IPS-NIHi7 (cell line): ENCODE data around the gene GABBR1.

Experiments used
- DNase-seq: peaks from one replicate; pipeline ENCODE4 v3.0.0; 2012; ENCODE audit warnings: mixed read lengths; ENCODE audit errors: extremely low spot score

Gene GABBR1

DNA sequence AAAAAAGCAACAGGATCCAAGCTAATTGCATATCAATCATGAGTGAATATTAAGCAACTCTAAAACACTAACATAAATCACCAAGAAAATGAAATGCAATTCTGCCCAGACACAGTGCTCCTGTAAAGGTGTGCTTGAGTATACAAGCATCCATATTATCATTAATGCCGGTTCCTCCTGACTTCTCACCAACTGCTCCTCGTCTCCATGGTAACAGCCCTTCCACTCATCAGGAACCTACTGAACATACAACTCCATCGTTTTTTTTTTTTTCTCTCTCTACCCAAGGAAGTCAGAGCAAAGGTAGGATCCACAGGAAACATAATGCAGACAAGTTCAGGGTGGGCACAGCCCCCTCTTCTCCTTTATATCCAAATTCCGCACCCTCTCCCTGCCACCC, 12.4 kb downstream of the GABBR1 start:
- no peak for DNase-seq

DNA sequence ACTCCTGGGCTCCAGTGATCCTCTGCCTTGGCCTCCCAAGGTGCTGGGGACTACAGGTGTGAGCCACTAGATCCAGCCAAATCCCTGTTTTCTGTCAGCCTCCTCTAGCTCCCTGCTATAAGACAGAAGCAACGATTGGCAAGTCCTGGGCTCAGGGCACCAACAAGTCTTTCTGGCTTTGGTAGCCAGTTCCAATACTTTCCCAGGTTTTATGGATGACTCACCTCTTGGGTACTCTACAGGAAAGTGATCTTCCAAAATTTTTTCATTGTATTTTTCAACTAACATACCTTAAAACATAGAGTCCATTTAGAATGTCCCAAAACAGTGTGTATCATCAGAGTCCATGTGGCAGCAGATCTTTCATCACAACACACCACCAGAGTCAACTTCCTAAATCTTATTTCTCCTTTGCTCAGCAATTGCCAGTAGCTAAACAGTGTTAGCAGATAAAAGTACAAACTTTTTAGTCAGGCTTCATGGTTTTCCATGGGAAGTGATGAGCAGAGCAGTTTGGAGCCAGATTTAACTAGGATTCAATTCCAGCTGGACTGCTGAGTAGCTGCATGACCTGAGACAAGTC, 13.3 kb downstream of the GABBR1 start:
- no peak for DNase-seq

DNA sequence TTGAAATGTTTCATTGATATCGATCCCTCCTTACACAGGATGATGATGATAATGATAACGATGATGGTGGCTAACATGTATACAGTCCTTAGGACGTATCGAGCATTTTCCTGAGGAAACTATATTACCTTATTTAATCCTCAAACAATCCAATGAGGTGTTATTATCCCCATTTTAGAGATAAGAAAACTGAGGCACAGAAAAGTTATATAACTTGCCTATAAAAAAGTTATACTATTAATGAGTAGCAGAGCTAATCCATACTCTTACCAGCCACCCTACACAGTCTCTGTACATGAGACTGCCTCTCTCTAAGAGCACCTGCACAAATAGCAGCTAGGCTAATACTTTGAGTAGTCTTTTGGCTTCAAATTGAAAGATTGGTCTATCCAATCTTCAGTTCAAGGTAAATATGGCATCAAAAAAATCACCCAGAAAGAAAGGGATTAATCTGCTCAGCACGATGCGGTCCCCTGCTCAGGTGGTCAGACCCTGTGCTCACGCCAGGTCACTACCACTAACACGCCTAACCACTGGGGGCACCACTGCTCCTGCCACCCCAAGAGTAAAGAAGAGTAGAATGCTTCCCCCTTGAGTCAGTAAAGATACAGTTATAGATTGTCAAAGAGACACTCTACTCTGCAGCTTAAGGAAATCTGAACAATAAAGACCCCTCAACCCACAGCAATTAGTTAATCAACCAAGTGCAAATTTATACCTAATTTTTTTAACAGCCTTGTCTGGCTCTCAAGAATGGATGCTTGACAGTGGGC, 15.0 kb downstream of the GABBR1 start:
- DNase-seq, result peak; percentile 74

DNA sequence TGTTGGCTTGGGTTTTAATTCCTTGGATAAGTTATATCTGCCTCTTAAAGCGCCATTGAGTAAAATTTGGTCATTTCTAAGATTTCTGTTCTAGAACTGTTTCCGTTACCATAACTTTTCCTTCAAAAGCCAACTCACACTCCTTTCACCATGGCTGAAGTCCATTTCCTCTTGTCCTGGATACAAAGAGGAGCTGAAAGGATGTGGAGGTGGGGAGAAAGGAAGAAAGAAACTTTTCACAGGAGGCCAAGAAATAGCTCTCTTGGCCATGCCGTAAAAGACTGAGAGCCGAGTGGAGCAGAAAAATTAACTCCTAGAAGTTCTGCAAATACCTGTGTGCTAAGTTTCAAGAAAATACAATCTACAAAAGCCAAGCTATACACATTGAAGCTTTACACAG, 21.6 kb downstream of the GABBR1 start:
- no peak for DNase-seq

DNA sequence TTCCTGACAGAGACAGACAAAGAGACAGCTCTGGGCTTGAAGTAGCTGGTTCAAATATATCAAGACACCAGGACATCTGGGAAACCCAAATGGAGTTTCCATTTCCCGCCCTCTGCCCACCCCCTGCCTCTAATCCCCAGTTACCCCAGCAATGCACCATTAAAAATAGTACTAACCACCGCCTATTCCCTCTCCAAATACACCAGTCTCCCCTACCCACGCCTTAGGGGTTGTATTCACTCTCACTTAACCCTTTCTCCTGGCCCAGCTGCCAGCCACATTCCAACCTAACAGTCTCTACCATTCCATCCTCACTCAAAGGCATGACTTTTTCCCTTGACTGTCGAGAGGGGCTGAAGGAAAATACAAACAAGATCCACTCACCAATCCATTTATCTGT, 22.4 kb downstream of the GABBR1 start:
- no peak for DNase-seq

DNA sequence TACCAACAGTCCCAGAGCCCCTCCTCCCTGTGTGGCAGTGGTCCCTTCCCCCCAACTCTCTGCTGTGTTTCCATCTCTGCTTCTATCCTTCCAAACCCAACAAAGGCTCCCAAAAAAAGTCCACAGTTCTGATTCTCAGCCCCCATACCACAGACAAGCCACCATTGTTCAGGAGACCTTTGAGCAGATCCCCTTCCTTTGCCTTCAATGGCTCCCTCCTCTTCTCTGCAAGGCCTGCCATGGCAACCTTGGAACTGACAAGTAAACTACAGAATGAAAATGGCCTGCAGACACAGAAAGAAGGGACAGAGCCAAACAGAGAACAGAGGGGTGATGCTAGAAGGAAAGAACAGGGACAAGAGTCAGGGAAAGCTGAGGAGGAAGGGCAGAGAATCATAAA, 24.9 kb downstream of the GABBR1 start:
- DNase-seq, result no peak

DNA sequence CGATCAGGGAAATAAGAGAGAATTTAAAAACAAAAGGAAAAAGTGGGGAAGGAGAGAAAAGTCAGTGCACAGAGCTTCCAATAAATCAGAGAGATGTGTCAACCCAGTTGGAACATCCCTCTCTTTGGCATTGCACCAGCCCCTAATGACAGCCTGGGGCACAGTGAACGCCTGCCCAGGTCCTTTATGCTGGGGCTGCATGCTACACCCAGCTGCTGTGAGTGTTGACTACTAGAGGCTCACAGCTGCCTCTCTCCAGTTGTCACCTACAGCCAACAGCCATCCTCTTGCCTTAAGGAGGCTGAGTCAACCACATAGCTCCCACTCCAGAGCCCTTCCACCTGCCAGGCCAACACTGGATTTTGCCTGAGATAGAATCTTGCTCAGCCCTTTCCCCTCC, 29.1 kb downstream of the GABBR1 start:
- DNase-seq, result no peak

DNA sequence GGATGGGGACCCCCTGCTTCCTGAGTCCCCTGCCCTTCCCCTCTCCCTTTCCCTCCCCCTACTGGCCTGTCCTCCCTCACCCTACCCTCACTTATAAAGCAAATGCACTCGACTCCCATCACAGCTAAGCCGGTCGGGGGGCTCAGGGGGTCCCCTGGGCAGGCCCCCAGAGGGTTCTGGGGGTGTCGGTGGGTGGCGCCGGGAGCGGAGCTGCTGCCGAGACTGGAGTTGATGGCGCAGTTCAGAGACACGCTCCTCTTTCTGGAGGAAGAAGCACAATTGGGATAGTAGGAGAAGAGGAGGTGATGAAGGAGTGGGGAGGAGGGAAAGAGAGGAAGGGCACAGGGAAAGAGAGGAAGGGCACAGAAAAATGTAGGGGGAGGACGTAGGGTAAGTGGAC, 29.5 kb downstream of the GABBR1 start:
- no peak for DNase-seq

DNA sequence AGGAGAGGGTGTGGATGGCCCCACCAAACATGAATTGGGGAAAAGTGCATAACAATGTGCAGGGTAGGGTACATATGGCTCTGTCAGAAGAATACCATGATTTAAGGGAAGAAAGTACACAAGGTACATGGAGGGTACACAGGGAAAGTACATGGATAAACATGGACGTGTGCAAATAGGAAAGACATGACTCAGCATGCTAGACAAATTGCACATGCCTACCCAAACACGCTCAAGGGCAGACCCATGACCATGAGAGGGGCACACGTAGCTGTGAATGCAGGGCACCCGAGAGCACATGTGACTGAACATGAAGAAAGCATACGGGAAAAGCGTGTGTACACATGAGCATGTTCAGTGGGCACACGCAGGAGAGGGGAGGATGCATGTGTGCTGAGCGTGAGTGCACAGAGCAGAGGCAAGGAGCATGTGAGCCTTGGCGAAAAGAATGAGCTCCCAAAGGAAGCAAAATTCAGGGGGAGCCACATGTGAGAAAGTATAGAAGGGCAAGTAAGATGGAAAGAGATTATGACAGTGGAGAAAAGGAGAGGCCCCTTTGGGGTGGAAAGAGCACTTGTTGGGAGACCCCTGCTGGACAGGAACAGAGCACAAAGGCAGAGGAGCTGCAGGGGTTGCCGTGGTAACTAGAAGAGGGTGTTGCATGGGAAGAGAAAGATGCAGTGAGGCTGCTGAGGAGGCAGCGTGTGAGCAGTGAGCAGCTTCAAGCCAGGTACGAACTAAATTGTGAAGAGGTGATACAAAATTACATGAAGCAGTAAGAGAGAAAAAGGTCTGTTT, 30.2 kb downstream of the GABBR1 start:
- DNase-seq, result peak; percentile 83

DNA sequence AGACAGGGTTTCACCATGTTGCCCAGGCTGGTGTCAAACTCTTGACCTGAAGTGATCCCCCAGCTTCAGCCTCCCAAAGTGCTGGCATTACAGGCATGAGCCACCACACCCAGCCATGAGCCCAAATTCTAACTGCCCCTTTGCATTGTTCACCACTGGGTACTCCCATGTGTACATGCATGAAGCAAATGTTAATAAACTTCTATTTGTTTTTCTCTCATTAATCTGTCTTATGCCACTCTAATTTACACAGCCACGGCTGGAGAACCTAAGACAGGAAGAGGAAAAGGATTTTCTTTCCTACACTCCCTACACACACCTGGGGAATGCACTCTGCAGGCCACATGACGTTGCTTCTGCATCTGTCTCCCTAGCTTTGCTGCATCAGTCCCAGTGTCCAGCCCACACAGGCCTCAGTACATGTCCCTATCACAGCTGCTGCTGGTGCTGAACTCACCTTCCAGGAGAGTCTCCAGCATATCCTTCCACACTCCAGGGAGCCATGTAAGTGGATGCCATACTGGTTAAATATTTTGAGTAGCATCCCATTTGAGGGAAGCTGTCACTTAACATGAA, 34.7 kb downstream of the GABBR1 start:
- no peak for DNase-seq

DNA sequence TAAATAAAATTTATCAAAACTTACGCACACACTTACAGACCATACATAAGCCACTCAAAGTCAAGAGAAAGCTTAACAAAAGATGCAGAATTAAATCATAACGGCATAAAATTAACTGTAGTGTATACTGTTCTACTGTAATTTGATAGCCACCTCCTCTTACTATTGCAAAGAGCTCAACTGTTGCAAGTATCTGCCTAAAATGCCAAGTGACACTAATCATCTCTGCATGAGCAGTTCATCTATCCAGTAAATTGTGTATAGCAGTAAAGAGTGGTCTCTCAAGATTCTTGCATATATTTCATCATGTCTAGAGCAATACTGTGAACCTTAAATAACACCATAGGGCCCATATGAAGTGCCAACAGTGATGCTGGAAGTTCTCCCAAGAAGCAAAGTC, 35.8 kb downstream of the GABBR1 start:
- DNase-seq, result no peak

DNA sequence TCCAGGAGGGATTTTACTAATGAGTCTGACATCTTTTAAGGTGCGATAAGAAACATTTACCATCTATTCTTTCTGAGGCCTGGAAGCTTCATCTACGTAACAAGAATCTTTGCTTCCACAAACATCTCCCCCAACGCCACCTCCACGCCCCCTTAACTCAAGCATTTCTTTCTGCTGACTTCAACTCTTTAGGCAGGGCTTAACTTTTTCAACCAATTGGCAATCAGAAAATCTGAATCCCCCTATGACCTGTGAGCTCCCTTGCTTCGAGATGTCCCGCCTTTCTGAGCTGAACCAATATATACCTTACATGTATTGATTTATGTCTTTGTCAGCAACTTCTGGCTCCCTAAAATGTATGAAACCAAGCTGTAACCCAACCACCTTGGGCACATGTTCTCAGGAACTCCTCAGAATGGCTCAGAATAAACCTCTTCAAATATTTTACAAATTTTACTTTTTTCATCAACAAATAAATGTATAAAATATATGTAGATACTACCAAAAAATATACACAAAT, 36.5 kb downstream of the GABBR1 start:
- DNase-seq, result no peak

DNA sequence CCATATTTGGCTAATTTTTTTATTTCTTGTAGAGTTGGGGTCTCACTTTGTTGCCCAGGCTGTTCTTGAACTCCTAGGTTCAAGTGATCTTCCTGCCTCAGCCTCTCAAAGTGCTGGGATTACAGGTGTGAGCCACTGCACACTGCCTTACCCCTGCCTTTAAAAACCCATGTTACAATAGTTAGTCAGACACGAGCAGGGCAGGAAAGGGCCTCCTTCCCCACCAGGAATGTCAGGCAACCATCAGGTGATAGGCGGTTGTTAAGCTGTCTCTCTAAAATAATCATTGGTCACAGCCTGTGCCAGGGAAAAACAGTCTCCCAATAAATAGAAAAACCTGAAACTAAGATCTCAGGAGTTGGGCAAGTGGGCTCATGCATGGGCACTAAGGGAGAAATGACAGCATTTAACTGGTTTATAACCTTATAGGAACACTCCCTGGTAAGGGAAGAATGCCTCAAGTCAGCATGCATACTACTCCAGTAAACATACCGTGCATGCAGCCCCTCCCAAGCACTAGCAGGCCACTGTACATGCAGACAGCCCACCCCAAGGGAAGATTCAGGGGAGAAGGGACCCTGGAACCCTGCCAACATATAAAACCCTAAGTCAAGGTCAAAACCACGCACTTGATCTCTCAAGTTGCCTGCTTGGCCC, 39.7 kb downstream of the GABBR1 start:
- DNase-seq, result no peak

DNA sequence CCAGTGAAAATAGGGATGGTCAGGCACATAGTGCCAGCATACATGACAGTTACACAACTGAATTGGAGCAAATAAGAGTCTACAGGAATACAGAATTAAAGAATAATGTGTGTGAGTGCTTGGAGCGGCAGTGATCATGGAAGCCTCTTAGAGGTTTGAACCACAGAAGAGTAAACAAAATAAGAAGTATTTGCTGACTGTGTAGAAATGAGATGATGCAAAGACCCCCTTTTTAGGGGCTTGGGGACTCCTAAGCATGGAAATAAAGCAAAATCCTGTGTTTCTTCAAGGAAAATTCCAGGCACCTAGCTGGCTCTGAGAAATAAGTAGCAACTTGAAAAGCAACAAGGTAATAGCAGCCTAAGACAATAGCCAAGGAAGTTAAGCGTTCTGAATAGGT, 41.3 kb downstream of the GABBR1 start:
- DNase-seq, result no peak

DNA sequence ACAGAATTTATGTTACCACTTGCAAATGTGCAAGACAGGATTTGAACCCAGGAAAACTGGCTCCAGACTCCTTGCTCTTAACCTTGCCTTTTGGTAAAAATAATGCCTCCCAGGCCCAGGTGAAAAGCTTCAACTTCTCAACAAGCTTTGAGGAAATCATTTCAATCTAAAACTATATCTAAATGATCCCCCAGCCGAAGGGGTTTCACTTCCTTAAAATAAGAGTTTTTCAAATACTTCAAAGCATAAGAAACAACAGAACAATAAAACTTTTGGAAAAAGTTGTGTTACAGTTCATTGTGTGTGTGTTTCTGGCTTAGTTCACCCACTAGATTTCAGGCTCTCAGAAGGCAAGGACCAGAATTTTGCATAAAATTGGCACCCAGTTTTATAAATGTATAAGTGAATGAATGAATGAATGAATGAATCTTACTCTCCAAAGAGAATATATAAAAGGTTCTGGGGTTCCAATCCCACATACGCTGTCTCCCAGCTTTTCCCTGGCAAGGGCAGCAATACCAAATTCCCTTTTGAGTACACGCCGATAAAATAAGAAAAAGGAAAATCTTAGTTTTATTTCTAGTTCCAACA, 42.7 kb downstream of the GABBR1 start:
- DNase-seq, result no peak

DNA sequence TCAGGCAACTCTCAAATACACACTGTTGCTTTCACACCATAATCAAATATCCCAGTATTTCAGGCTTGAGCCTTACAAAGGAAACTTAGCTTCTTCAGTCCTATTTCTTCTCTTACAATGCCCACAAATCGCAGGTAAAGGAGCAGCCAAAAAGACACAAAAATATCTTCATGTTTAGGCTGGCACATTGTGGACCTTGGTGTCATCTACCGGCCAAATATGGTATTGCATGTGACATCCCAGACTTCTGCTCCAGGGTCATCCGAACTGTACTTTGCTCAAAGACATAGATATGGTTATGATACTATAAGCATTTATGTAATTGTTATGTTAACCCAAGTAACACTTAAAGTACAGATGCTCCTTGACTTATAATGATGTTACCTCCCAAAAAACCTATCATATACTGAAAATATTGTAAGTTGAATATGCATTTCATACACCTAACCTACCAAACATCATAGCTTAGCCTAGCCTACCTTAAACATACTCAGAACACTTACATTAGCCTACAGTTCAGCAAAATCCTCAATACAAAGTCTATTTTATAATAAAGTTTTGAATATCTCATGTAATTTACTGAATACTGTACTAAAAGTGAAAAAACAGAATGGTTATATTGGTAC, 43.4 kb downstream of the GABBR1 start:
- peak; percentile 64 for DNase-seq

DNA sequence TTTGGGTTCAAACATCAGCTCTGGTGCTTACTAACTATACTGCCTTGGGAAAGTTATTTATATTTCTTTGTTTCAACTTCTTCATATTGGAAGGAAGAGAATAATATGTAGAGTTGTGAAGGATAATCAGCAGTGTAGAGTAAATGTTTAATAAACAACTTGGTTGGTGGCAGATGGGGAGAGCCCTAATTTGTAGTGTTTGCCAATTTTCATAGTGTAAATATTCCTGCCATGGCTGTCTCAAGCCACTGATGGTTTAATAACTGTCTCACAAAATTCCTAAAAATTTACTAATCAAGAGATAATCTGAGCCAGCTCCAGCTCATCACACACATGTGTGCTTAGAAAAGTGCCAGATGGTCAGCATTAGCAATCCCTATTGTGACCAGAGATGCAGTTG, 48.2 kb downstream of the GABBR1 start, which contains the start of gene OR2H2:
Gene OR2H2 (plus strand): TSS at position 301 of the 400 bp plus-strand sequence. CDS start 2,824 bp downstream, outside the sequence.
- no peak for DNase-seq

DNA sequence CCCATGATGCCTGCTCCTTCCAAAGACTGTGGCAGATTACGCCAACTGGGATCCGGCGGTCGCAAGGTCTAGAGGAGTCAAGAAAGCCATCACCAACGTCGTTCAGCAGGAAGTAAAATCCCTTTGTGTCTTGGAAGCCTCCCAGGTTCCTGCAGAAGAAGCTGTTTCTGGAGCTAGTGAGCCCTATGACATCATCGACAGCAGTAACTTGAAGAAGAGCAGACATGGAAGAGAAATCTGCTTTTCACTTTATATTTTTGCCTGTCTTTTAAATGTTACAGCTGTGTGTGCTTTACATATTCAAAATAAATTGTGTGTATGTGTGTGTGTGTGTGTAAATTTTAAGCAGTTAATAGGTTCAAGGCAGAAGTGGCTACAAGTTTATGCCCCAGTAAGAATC, 55.4 kb downstream of the GABBR1 start:
- DNase-seq, result no peak

DNA sequence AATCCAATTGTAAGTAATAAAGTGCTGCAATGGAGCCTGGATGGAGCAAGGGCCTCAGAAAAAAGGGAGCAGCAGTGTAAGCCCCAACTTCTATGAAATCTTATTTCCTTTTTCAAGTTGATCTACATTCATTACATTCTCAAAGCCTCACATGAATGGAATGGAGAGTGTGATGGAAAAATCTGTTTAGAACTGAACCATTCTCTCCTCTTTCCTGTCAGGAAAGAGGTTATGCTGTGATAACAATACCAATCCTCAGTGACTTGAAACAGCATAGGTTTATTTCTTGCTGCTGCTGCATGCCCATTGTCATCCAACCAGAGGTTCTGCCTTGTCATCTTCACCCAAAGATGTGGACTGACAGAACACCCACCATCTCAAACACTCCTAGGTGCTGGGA, 56.9 kb downstream of the GABBR1 start:
- no peak for DNase-seq

DNA sequence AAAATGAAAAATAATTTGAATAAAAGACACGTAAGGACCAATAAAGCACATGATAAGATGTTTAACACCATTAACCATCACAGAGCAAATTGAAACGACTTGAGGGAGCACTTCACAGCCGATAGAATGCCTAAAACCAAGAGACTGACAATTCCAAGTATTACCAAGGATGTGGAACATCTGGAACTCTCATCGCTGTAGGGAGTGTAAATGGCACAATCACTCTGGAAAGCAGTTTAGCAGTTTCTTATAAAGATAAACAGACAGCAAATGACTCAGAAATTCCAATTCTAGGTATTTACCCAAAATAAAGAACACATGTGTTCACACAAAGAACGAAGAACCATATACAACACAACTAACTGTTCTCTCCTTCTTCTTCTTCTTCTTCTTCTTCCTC, 65.0 kb downstream of the GABBR1 start:
- DNase-seq, result no peak

DNA sequence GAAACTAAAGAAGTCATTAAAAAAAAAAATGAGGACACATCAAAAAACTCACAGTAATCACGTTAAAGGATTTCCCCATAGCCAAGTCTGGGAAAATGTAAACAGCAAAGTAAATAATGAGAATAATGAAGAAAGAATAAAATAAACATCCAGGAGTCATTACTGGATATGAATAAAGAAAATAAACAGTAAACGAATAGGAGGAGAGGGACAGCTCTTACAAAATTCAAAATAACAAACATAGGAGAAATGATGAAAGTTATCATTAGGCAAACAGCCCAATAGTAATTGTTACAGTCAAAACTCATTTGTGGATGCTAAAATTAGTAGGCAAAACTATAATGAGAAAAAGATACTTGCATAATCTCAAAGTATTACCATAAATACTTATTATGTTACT, 65.4 kb downstream of the GABBR1 start:
- DNase-seq, result no peak
